TTC549 (cell line): ENCODE data around the gene ZNF280B.

ENCODE experiments used
- FAIRE-seq: peaks from 2 replicates; lab custom pipeline; 2012; peaks lifted over from hg19 to GRCh38; lab: Jason Lieb, UNC

ZNF280B gene, protein sequence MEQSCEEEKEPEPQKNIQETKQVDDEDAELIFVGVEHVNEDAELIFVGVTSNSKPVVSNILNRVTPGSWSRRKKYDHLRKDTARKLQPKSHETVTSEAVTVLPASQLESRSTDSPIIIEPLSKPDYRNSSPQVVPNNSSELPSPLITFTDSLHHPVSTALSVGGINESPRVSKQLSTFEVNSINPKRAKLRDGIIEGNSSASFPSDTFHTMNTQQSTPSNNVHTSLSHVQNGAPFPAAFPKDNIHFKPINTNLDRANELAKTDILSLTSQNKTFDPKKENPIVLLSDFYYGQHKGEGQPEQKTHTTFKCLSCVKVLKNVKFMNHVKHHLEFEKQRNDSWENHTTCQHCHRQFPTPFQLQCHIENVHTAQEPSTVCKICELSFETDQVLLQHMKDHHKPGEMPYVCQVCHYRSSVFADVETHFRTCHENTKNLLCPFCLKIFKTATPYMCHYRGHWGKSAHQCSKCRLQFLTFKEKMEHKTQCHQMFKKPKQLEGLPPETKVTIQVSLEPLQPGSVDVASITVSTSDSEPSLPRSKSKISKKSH

DNA sequence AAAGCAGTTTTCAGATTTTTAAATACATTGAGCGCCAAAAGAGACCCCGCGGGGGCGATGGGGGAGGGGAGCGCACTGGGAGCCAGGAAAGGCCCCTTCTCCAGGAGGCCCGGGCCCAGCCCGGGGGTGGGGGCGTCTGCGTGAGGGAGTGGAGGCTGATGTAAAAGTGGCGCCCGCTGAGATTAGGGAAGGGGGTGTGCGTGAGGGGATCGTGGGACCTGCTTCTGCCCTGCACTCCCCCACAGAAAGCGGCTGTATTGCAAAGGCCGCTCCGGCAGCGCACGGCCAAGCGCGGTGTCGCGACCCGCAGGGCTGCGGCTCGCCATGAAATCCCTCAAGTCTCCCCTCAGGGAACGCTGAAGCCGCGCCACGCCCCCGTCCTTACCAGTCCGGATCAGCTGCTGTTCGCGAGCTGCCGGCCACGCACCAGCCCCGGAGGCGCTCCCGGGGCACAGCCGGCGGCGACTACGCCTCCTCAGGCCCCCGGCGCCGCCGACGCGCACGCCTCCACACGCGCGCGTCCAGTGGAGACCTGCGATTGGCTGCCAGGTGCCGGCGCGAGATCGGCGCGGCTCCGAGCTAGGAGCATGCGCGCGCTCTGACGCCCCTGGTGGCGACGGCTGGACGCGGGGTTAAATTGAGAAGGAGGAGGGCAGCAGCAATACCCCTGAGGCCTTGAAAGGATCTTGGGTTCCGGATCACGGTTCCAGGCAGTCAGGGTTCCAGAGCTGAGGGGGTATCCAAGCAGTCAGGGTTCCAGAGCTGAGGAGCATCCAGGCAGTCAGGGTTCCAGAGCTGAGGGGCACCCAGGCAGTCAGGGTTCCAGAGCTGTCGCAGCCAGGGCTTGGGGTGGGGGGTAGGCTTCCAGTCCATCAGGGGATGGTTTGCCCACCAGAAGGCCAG, at the start of gene ZNF280B:
Gene ZNF280B, minus strand, starts transcription at position 469 of the 903 bp plus-strand sequence. CDS start 19,344 bp downstream, outside the sequence.
- FAIRE-seq, result no peak

DNA sequence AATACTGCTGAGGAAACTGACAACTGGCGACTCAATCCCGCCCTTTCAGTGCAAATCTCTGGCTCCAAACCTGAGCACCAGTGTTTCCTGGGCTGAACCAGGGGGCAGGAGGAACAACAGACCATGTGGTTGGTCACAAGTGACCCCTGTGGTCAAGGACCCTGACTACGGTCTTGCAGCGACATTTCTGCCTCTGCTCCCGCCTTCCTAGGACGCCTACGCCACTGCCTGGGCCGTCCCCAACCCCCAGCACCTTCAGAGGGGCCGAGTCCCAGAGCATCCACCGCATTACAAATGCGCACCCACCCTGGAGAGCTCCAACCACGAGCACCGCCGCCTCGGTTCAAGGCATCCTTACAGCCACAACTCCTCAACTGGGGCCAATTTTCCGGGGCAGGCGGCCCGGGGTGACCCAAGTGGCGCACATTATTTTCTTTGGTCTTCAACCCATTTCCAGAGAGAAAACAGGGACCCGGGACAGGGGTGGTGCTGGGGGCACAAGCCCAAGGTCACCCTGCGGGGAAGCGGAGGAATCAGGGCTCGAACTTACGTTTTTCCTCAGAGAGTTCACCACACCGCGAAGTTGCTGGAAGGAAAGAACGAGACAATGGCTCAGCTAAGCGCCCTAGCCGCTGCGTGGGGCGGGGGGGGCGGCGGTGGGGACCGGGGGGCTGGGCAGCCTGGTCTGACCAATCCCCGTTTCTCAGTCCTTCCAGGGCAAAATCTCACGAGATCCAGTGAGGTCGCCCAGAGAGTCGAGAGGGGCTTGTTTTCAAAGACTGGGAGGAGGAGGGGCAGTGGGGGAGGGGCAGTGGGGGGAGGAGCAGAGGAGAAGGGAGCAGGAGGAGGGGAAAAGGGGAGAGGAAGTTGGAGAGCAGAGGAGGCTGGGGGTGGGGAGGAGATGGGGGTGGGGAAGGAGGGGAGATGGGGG, 48.7 kb upstream of the ZNF280B start:
- no peak for FAIRE-seq

DNA sequence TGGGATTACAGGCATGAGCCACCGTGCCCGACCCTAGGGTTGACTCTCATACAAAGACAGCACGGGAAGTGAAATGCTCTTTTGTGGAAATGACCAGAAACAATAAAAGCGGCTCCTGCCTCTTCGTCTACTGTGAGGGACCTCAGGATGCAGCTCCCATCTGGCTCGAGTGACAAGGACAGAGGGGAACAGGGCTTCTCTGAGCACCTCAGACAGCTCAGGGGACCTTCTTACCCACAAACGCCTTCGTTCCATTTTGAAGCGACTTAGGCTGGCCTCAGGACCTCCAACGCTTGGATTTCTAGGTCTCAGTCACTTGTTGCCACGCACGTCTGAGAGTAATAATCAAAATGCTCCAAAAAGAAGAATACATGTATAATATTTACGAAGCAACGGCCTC, 48.0 kb upstream of the ZNF280B start:
- FAIRE-seq, result no peak

DNA sequence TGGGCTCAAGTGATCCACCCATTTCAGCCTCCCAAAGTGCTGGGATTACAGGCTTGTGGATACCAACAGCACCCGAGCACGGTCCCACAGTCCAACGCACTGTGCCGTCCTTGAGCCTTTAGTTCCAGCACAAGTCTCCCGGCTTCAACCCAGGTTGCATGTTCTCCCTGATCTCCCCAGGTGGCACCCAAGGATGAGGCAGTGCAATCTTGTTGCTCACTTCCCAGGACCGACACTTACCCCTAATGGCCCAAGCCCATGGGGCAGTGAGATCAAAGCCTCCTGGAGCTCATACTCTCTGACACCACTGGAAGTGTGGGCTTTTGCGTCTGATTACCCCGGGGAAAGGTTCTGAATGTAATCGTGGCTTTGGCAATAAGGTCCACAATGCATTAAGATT, 47.1 kb upstream of the ZNF280B start:
- no peak for FAIRE-seq

DNA sequence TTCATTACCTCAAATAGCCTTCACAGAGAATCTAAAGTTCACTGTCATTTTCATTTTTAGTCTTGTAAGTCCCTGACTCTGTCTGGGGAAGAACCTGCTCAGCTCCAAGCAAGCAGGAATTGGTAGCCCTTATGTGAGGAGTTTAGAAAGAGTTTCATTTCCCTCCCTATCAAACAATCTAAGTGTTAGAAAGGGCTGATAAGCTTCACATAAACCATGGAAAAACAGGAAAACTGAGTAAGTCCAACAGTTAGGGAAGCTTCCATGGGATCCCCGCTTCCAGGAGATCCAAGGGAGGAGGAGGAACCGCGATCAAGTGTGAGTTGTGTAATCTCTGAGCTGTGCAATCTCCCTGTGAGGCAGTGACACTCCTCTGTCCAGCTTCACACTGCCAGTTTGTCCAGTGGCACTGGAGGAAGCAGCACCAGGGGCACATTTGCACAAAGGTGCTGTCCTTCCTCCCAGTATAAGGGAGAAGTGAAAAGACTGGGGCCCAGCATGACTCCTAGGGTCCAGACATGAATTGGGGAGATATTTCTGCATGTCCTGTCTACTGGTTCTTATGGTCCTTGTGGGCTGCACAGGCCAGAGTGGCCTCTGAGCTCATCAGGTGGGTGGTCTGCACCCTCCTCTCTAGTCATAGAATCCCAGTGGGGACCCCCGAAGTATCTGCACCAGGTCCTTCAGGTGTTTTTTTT, 46.2 kb upstream of the ZNF280B start:
- no peak for FAIRE-seq

DNA sequence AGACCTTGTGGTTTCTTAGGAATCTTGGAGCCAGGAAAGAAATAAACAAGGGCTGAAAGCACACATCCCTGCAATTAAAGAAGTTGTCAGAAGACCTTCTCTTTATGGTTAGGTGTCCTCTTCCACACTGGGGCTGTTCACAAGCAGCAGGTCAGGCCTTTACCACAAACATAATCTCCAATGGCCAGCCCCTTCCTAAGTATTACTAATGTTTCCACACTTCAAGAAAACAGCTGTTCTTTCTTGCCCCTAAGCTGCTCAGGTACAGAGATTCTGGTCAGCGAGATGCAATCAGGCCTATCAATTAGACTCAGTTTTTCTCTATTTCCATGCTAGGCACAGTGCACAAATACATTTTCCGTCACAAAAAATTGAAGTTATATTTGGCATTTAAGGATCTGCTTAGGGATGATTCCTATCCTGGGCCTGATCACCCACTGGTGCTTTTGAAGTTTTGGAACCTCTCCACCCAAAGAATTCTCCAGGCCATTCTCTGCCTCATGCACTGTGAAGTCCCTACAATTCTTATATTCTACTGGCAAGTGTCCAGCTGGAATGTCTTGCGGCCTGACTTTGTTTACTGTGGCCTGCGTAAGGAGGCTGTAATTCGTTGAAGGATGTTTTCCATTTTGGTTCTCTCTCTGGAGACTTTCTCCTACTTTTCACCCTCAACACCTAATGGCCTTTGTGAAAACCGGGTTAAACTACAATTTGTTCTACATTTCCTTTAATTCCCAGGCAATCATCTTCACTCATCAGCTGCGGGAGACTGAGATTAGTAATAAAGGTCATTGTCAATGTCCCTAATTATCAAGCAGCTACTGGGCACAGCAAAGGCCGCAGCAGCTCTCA, 45.4 kb upstream of the ZNF280B start:
- no peak for FAIRE-seq

DNA sequence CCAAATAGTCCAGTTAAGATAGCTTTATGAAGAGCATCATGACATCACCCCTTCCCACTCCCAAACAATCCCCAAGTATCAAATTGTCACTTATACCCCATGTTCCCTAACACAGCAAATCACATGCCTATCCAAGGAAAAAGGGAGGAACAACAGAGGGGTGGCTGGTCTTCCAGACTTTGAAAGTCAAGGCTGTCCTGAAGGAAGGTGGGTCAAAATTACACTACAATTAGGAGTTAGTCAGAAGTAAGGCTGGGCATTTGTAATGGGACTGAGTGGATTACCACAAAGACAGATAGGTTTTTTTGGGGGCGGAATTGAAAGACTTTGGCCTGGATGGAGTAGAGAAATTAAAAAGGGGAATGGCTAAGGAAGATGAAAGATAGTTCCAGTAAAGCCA, 44.6 kb upstream of the ZNF280B start:
- no peak for FAIRE-seq

DNA sequence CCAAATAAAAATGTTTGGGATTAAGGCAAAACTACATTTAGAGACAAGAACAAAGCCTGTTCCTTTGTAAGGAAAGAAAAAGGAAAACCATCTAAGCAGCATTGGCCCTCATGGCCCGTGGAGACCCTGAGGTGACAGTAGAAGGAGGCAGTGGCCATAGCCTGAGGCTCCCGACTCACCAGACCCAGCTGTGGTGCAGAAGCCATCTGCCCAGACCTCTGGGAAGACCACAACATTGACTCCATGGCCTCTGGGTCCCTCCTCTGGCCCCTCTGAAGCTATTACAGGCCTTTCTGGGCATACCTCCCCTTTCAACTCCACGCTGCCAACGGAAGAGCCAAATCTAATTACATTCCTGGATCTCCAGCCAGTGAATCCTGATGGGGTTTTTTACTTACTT, 44.1 kb upstream of the ZNF280B start:
- no peak for FAIRE-seq

DNA sequence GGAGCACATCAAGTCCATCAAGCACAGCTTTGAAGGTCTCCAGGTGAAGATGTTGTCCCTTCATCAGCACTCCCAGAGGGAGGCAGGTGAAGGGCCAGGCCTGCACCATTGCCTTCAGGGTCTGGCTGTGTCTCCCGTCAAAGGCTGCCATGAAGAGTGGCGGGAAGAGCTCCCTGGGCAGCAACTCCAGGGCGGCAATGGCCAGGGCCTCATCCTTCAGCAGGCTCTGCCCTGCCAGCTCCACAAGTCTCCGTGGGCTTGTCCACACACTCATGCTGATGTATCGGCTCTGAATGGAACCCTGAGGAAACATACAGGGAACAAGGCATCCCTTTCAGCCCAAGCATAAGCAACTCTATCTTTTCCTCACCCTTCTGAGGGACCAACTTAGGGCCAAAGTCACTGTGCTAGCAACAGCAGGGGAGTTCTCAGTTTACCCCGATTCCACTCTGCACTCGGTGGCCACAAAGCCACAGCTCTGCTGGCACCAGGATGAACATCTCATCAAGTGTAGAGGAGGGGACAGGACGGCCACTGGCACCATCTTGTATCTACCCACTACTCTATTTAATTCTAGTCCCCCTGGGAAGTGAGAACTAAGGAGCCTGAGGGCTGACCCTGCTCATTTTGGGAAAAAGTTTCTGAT, 42.4 kb upstream of the ZNF280B start:
- FAIRE-seq, result no peak

DNA sequence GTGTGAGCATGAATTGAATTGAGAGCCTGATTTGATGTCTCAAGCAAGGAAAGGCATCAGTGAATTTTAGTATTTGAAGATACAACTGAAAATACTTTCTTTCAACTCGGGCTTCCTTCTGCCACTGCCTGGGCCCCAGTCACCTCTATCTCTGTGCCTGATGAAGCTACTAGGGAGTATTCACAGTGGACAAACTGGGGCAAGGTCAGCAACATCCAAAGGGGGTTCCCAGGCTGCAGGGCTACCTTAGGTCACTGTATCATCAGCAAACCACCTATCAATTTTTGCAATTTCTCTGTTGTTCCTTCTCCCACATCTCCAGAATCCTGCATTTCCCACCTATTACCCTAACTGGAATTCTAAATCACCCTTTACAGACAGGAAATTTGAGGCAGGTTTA, 40.4 kb upstream of the ZNF280B start:
- FAIRE-seq, result no peak

DNA sequence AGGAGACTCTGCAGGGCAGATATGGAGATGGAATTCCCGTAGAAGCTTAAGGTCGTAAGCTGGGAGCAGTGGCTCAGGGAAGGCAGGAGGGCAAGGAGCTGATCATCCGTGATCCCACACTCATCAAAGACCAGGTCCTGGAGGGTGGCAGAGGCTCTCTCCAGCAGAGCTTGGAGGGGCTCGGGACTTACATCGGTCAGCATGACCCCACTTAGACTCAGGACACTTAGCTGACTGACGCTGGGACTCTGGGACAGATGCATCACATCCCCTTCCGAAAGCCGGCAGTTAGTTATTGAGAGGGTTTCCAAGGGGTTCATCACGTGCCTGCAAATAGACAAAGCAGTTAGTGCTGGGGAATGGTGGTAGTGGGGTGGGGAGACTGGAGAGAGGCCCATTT, 39.8 kb upstream of the ZNF280B start:
- no peak for FAIRE-seq

DNA sequence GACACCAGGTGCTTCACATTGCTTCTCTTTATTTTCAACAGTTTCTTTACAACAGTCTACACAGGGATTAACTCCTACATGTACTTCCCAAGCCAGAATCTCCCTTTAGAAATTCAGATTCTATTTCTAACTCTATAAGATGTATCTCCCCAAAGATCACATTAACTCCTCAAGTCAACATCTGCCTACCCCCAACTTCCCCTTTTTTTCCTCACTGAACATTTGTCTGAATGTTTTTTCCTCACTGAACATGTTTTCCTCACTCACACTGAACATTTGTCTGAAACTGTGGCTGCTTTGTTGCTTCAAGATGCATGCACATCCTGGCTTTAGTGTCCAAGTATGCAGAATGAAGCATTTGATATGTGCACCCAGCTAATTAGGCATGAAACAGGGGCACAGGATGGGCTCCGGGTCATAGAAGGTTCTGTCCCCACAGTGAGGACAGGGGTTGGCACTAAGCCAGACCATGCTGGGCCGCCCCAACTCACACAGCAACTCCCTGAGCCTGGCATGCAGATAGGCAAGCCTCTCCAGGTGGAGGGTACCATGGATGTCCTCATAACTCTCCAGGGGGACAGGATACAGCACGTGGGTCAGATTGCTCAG, 39.3 kb upstream of the ZNF280B start:
- no peak for FAIRE-seq

DNA sequence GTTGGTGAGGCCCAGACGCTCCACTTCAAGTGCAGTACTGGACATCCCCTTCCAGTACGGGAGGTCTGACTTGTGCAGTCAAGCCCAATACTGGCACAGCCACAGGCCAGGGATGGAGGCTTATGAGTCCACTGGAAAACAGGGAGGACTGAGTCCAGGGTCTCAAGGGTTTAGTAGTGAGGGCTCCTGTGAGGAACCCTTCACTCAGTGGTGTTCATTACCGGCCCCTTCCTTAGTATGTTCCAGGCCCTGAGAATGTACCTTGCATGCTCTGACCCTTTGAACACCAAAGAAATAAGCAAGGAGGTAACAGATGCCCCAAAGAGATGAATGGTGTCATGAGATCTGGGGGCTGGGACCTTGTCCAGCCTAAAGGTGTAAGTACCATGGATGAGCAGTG, 38.7 kb upstream of the ZNF280B start:
- FAIRE-seq, result no peak

DNA sequence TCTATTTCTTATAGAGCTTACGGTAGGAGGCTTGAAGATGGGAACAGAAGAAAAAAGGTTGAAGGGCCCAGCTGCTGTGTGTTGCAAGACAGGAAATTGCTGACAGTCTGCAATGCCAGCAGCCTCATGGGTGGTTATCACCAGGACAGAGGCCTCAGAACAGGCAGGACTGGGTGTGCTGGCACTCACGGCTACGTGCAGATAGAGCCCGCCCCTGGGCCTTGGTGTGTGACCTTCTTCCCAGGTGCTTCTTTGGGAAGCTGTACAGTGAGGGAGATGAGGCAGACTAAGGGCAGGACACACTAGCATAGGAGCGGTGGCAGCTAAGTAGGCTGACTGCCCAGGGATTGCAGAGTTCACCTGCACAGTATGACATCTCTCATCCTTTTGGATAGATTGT, 37.9 kb upstream of the ZNF280B start:
- FAIRE-seq, result no peak

DNA sequence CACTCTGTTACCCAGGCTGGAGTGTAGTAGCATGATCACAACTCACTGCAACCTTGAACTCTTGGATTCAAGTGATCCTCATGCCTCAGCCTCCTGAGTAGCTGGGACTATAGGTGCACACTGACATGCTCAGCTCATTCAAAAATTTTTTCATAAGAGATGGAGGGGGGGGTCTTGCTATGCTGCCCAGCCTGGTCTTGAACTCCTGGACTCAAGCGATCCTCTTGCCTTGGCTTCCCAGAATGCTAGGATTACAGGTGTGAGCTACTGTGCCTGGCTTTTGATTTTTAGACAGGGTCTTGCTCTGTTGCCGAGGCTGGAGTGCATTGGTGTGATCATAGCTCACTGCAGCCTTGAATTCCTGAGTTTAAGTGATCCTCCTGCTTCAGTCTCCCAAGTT, 36.5 kb upstream of the ZNF280B start:
- FAIRE-seq, result no peak

DNA sequence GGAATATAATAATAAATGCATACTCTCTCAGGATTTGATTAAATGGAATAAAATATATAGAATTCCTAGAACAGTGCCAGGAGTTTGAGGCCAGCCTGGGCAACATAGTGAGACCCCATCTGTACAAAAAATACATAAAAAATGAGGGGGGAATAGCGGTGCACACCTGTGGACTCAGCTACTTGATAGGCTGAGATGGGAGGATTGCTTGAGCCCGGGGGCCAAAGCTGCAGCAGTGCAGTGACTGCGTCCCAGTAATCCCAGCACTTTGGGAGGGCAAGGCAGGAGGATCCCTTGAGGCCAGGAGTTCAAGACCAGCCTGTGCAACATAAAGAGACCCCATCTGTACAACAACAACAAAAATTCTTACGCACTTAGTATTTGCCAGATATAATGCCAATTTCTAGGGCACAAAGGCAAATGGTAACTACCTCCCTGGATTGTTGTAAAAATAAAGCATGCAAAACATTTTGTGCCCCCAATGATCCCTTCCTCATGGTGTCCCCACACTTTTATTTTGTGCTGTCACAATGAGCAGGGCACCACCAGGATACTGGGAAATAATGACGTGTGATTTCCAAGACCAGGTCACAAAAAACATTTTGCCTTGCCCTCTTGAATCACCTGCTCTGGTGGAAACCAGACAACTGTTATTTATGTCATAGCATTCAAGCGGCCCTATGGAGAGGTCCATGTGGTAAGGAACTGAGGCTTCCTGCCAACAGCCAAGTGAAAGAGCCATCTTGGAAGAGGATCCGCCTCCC, 29.9 kb upstream of the ZNF280B start:
- no peak for FAIRE-seq

DNA sequence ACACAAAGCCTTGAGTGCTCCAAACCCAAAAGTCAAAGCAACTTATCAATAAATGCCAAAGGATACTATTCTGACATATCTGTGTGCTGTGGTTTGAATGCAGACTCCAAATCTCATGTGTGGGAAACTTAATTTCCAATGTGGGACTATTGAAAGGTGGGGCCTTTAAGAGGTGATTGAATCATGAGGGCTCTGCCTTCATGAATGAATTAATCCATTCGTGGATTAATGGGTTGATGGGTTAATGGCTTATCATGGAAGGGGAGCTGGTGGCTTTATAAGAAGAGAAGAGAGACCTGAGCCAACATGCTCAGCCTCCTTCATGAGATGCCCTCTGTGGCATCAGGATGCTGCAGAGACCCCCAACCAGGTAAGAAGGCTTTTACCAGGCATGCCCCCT, 28.4 kb upstream of the ZNF280B start:
- FAIRE-seq, result no peak

DNA sequence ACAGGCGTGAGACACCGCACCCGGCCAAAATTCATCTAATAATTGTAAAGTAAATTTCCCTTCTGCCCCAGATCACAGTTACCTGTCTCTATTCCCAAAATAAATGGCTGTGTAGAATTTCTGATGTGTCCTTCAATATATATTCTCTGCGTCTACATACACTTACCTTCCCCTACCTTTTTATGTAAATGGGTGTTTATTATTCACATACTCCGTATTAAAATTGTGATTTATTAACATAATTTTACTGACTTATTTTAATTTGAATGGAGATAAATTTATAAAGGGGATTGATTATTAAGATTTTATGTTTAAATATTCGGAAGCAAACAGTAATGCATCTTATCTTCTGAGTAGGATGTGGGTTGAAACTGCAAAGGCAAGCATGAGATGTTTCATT, 28.0 kb upstream of the ZNF280B start:
- FAIRE-seq, result no peak

DNA sequence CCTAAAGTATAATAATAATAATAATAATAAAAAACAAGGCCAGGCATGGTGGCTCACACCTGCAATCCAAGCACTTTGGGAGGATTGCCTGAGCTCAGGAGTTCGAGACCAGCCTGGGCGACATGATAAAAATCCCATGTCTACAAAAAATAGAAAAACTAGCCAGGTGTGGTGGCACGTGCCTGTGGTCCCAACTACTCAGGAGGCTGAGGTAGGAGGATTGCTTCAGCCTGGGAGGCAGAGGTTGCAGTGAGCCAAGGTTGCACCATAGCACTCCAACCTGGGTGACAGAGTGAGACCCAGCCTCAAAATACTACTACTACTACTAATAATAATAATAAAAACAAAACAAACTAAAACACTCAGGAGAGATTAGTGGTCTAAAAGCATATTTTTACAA, 27.1 kb upstream of the ZNF280B start:
- FAIRE-seq, result no peak
